ENCODE measurements around the gene ABR.

Gene ABR

DNA sequence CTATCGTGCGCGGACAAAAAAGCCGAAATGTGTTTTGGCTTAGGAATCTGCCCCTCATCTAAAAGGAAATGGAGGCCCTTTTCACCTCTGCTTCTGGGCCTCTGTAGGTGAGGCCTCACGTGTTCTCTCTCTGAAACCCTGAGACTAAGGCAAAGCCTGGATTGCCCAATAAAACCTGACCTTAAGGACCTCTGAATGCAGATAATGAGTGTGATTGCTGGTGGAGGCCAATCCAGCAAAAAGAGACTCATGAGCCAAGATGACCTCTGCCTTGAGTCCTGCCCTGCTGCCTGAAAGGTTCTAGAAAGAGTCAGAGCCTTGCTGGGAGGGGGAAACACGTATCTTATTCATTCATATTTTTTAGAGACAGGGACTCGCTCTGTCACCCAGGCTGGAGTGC is 44.5 kb upstream of the ABR start:
- Histone ChIP-seq H3K4me3 (ENCODE audit: control insufficient read depth in 1 of 7, extremely low read depth in 1 of 7, insufficient read depth in 4 of 7, low read depth in 2 of 7, low read length in 6 of 7) (no peak overlapping the region), H3K4me1 (ENCODE audit: control extremely low read depth in 1 of 4, control insufficient read depth in 4 of 4, insufficient read depth in 4 of 4, low read length in 3 of 4) (peaks cover 0 to 16% (median 15%) of the 10 kb centered on the region in 4 experiments), H3K27me3 (replicated peaks in 2 of 5; ENCODE audit: control insufficient read depth in 4 of 5, insufficient read depth in 5 of 5, low read length in 4 of 5) (peaks cover 0 to 8% (median 0%) of the 10 kb centered on the region in 5 experiments), H3K36me3 (ENCODE audit: control insufficient read depth in 4 of 4, insufficient read depth in 4 of 4, low read length in 3 of 4) (peaks cover 0 to 18% (median 0%) of the 10 kb centered on the region in 4 experiments), H3K9me3 (ENCODE audit: control extremely low read depth in 1 of 5, control insufficient read depth in 4 of 5, insufficient read depth in 2 of 5, low read depth in 1 of 5, low read length in 4 of 5) (peaks cover 0 to 2% (median 0%) of the 10 kb centered on the region in 5 experiments), H3K27ac (ENCODE audit: insufficient read depth in 1 of 2, low read depth in 1 of 2, low read length in 2 of 2, poor library complexity in 1 of 2, severe bottlenecking in 2 of 2) (no peak overlapping the region)
- POLR2A ChIA-PET: no interaction called here
- 83% methylated on average over 5 of the region's 7 CpGs for WGBS (ENCODE audit: insufficient coverage)
- DNase-seq: no peak
- CTCF ChIA-PET: no interaction called here

DNA sequence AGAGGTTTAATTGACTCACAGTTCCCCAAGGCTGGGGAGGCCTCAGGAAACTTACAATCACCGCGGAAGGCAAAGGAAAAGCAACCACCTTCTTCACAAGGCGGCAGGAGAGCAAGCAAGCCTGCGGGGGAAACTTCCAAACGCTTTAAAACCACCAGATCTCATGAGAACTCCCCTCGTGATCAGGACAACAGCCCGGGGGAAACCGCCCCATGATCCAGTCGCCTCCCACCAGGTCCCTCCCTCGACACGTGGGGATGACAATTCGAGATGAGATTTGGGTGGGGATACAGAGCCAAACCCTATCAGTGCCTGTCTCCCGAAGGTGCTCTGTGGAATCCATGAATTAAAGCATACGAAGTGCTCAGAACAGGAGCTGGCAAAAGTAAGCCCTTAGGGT is 43.9 kb upstream of the ABR start:
- ChIA-PET CTCF (no interaction called here), POLR2A (no interaction called here)
- Histone ChIP-seq H3K27ac (ENCODE audit: insufficient read depth in 1 of 2, low read depth in 1 of 2, low read length in 2 of 2, poor library complexity in 1 of 2, severe bottlenecking in 2 of 2) (no peak overlapping the region), H3K4me3 (ENCODE audit: control insufficient read depth in 1 of 7, extremely low read depth in 1 of 7, insufficient read depth in 4 of 7, low read depth in 2 of 7, low read length in 6 of 7) (no peak overlapping the region), H3K27me3 (replicated peaks in 2 of 5; ENCODE audit: control insufficient read depth in 4 of 5, insufficient read depth in 5 of 5, low read length in 4 of 5) (peaks cover 0 to 8% (median 0%) of the 10 kb centered on the region in 5 experiments), H3K9me3 (ENCODE audit: control extremely low read depth in 1 of 5, control insufficient read depth in 4 of 5, insufficient read depth in 2 of 5, low read depth in 1 of 5, low read length in 4 of 5) (peaks cover 0 to 2% (median 0%) of the 10 kb centered on the region in 5 experiments), H3K36me3 (ENCODE audit: control insufficient read depth in 4 of 4, insufficient read depth in 4 of 4, low read length in 3 of 4) (peaks cover 0 to 20% (median 0%) of the 10 kb centered on the region in 4 experiments), H3K4me1 (ENCODE audit: control extremely low read depth in 1 of 4, control insufficient read depth in 4 of 4, insufficient read depth in 4 of 4, low read length in 3 of 4) (peaks cover 0 to 15% (median 11%) of the 10 kb centered on the region in 4 experiments)
- DNase-seq: no peak
- 93% methylated on average over 13 of the region's 14 CpGs for WGBS (ENCODE audit: insufficient coverage)

DNA sequence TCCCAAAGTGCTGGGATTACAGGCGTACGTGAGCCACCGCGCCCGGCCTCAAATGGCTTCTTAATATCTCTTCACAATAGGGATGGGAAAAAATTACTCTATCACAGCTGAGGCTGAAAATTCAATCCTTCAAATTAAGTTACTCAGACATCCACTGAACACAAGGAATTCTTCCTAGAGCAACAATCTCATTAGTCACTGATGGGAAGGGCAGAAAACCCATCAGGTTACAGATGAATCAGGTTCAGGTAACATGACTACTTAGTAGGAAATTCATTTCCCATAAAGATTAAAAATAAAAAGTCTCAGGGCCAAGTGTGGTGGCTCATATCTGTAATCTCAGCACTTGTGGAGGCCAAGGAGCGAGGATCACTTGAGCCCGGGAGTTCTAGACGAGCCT is 42.5 kb upstream of the ABR start:
- H3K4me1 ChIP-seq (ENCODE audit: control extremely low read depth in 1 of 4, control insufficient read depth in 4 of 4, insufficient read depth in 4 of 4, low read length in 3 of 4): peaks cover 0 to 4% (median 0%) of the 10 kb centered on the region in 4 experiments
- H3K27ac ChIP-seq (ENCODE audit: insufficient read depth in 1 of 2, low read depth in 1 of 2, low read length in 2 of 2, poor library complexity in 1 of 2, severe bottlenecking in 2 of 2): no peak overlapping the region
- H3K27me3 ChIP-seq (replicated peaks in 2 of 5; ENCODE audit: control insufficient read depth in 4 of 5, insufficient read depth in 5 of 5, low read length in 4 of 5): peaks cover 0 to under 1% (median 0%) of the 10 kb centered on the region in 5 experiments
- 97% methylated on average over 3 of the region's 8 CpGs for WGBS (ENCODE audit: insufficient coverage)
- peaks cover 0 to 2% (median 0%) of the 10 kb centered on the region in 5 experiments for H3K9me3 ChIP-seq (ENCODE audit: control extremely low read depth in 1 of 5, control insufficient read depth in 4 of 5, insufficient read depth in 2 of 5, low read depth in 1 of 5, low read length in 4 of 5)
- no peak for DNase-seq
- peaks cover 0 to 20% (median 0%) of the 10 kb centered on the region in 4 experiments for H3K36me3 ChIP-seq (ENCODE audit: control insufficient read depth in 4 of 4, insufficient read depth in 4 of 4, low read length in 3 of 4)
- POLR2A ChIA-PET: no interaction called here
- CTCF ChIA-PET: no interaction called here
- H3K4me3 ChIP-seq (ENCODE audit: control insufficient read depth in 1 of 7, extremely low read depth in 1 of 7, insufficient read depth in 4 of 7, low read depth in 2 of 7, low read length in 6 of 7): no peak overlapping the region

DNA sequence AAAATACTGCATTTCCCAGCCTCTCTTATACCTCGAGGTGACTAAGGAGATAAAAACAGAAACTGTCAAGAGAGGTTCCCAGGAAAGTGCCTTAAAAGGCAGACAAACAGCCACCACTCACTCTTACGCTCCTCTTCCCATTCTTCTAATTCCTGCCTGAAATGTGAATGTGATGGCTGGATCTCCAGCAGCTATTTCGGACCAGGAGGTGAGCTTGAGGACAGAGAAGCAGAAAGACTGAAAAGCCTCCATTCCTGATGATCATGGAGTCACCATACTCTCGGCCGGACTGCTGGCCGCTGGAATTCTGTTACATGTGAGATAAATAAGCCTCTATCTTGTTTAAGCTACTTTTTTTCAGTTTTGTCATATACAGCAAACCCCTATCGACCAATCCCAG is 41.4 kb upstream of the ABR start:
- H3K4me3 ChIP-seq (ENCODE audit: control insufficient read depth in 1 of 7, extremely low read depth in 1 of 7, insufficient read depth in 4 of 7, low read depth in 2 of 7, low read length in 6 of 7): no peak overlapping the region
- peaks cover 0 to 3% (median 0%) of the 10 kb centered on the region in 4 experiments for H3K4me1 ChIP-seq (ENCODE audit: control extremely low read depth in 1 of 4, control insufficient read depth in 4 of 4, insufficient read depth in 4 of 4, low read length in 3 of 4)
- no peaks in the 10 kb centered on the region for H3K27me3 ChIP-seq (replicated peaks in 2 of 5; ENCODE audit: control insufficient read depth in 4 of 5, insufficient read depth in 5 of 5, low read length in 4 of 5)
- CTCF ChIA-PET: interaction anchor here (1.3 kb wide), 1 partner anchor 111 kb away, joined by 3 read pairs; no protein-coding TSS in a partner anchor
- 93% methylated on average over 5 of the region's 7 CpGs for WGBS (ENCODE audit: insufficient coverage)
- POLR2A ChIA-PET: no interaction called here
- H3K36me3 ChIP-seq (ENCODE audit: control insufficient read depth in 4 of 4, insufficient read depth in 4 of 4, low read length in 3 of 4): peaks cover 0 to 14% (median 0%) of the 10 kb centered on the region in 4 experiments
- H3K9me3 ChIP-seq (ENCODE audit: control extremely low read depth in 1 of 5, control insufficient read depth in 4 of 5, insufficient read depth in 2 of 5, low read depth in 1 of 5, low read length in 4 of 5): peaks cover 0 to 2% (median 0%) of the 10 kb centered on the region in 5 experiments
- no peak overlapping the region for H3K27ac ChIP-seq (ENCODE audit: insufficient read depth in 1 of 2, low read depth in 1 of 2, low read length in 2 of 2, poor library complexity in 1 of 2, severe bottlenecking in 2 of 2)
- no peak for DNase-seq

DNA sequence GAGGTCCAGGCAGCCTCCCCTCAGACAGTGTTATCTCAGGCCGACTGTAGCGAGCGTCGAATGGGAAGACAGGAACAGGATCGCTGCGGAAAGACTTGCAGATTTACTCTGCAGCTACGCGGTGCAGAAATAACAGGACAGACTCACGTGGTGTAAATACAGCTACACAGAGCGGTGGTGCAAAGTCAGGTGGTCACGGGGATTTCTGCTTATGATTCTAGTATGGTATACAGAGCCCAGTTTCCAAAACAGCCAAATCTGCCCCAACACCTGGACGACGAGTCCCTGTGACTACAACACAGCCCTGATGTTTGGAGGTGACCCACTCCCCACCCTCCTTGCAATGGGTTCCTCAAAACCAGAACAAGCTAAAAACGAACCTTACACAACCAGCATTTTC is 40.6 kb upstream of the ABR start:
- 86% methylated on average over 12 of the region's 14 CpGs for WGBS (ENCODE audit: insufficient coverage)
- CTCF ChIA-PET: interaction anchor here (0.9 to 1.3 kb wide), 2 partner anchors 39 to 112 kb away, joined by 3 read pairs; no protein-coding TSS in a partner anchor
- Histone ChIP-seq H3K4me3 (ENCODE audit: control insufficient read depth in 1 of 7, extremely low read depth in 1 of 7, insufficient read depth in 4 of 7, low read depth in 2 of 7, low read length in 6 of 7) (no peak overlapping the region), H3K27me3 (replicated peaks in 2 of 5; ENCODE audit: control insufficient read depth in 4 of 5, insufficient read depth in 5 of 5, low read length in 4 of 5) (no peaks in the 10 kb centered on the region), H3K4me1 (ENCODE audit: control extremely low read depth in 1 of 4, control insufficient read depth in 4 of 4, insufficient read depth in 4 of 4, low read length in 3 of 4) (peaks cover 0 to 3% (median 0%) of the 10 kb centered on the region in 4 experiments), H3K9me3 (ENCODE audit: control extremely low read depth in 1 of 5, control insufficient read depth in 4 of 5, insufficient read depth in 2 of 5, low read depth in 1 of 5, low read length in 4 of 5) (peaks cover 0 to 2% (median 0%) of the 10 kb centered on the region in 5 experiments), H3K36me3 (ENCODE audit: control insufficient read depth in 4 of 4, insufficient read depth in 4 of 4, low read length in 3 of 4) (peaks cover 0 to 8% (median 0%) of the 10 kb centered on the region in 4 experiments), H3K27ac (ENCODE audit: insufficient read depth in 1 of 2, low read depth in 1 of 2, low read length in 2 of 2, poor library complexity in 1 of 2, severe bottlenecking in 2 of 2) (no peak overlapping the region)
- no peak for DNase-seq
- POLR2A ChIA-PET: no interaction called here

DNA sequence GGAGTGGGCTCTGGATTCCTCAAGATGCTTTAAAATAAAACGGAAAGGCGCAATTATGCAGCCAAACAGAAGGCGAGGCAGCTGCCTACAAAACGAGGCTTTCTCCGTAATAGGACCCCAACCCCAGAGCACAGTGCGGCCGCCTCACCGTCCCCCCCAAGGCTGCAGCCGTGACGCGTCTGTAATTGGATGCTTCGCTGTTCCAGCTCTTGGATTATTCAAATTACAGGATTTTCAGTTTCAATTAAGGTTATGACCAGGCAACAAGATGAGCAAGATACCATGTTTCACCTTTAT is 37.3 kb upstream of the ABR start:
- over 99% methylated on average over 12 of the region's 12 CpGs for WGBS (ENCODE audit: insufficient coverage)
- ChIA-PET POLR2A (interaction anchor here (0.5 to 1.0 kb wide), 2 partner anchors 9 to 11 kb away, joined by 3 read pairs; no protein-coding TSS in a partner anchor), CTCF (interaction anchor here (0.6 to 1.2 kb wide), 2 partner anchors 29 to 120 kb away, joined by 3 read pairs; no protein-coding TSS in a partner anchor)
- Histone ChIP-seq H3K27me3 (replicated peaks in 2 of 5; ENCODE audit: control insufficient read depth in 4 of 5, insufficient read depth in 5 of 5, low read length in 4 of 5) (no peaks in the 10 kb centered on the region), H3K9me3 (ENCODE audit: control extremely low read depth in 1 of 5, control insufficient read depth in 4 of 5, insufficient read depth in 2 of 5, low read depth in 1 of 5, low read length in 4 of 5) (peaks cover 0 to 2% (median 0%) of the 10 kb centered on the region in 5 experiments), H3K4me3 (ENCODE audit: control insufficient read depth in 1 of 7, extremely low read depth in 1 of 7, insufficient read depth in 4 of 7, low read depth in 2 of 7, low read length in 6 of 7) (no peak overlapping the region), H3K4me1 (ENCODE audit: control extremely low read depth in 1 of 4, control insufficient read depth in 4 of 4, insufficient read depth in 4 of 4, low read length in 3 of 4) (peaks cover 0 to 6% (median 0%) of the 10 kb centered on the region in 4 experiments), H3K27ac (ENCODE audit: insufficient read depth in 1 of 2, low read depth in 1 of 2, low read length in 2 of 2, poor library complexity in 1 of 2, severe bottlenecking in 2 of 2) (no peak overlapping the region), H3K36me3 (ENCODE audit: control insufficient read depth in 4 of 4, insufficient read depth in 4 of 4, low read length in 3 of 4) (peaks cover 0 to 8% (median 0%) of the 10 kb centered on the region in 4 experiments)
- DNase-seq: no peak

DNA sequence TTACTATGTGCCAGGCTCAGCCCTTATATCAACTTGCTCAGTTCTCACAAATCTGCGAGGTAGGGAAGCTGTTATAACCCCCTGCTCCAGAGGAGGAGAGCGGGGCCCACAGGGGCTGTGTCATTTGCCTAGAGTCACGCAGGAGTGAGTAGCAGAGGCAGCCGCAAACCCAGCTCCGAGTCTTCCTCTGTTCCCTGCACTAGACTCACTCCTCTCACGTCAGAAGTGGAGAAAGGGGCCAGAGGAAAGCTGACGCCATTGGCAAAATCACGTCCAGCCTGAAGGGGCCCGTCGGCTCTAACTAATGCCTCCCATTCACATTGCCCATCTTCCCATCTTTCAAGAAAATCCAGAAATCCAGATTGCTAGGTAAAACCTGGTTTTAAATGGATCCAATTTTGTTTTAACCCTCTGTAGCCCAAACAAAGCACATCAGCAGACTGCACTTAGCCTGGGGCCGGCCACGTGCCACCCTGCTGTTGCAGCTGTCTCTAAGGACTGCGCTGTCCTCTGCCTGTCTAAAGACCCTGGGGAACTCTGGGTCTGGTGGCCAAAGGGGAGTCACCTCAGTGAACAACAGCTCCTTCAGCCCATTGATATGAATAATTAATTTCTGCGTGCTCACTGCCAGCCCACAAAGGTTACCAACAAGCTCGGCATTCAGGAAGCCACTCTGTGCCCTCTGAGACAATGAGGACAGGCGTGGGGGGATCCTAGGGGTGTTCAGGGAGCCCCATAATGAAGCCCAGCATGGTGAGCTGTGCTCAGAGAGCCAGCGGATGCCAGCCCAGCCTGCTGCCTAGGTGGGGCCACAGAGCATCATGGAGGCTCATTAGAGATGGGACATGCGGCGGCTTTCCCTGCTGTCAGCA is 36.7 kb upstream of the ABR start:
- H3K27me3 ChIP-seq (replicated peaks in 2 of 5; ENCODE audit: control insufficient read depth in 4 of 5, insufficient read depth in 5 of 5, low read length in 4 of 5): no peaks in the 10 kb centered on the region
- H3K4me3 ChIP-seq (ENCODE audit: control insufficient read depth in 1 of 7, extremely low read depth in 1 of 7, insufficient read depth in 4 of 7, low read depth in 2 of 7, low read length in 6 of 7): no peak overlapping the region
- H3K4me1 ChIP-seq (ENCODE audit: control extremely low read depth in 1 of 4, control insufficient read depth in 4 of 4, insufficient read depth in 4 of 4, low read length in 3 of 4): peaks cover 0 to 6% (median 0%) of the 10 kb centered on the region in 4 experiments
- WGBS (ENCODE audit: insufficient coverage): 92% methylated on average over 18 of the region's 19 CpGs
- no peak for DNase-seq
- H3K9me3 ChIP-seq (ENCODE audit: control extremely low read depth in 1 of 5, control insufficient read depth in 4 of 5, insufficient read depth in 2 of 5, low read depth in 1 of 5, low read length in 4 of 5): peaks cover 0 to 2% (median 0%) of the 10 kb centered on the region in 5 experiments
- no peak overlapping the region for H3K27ac ChIP-seq (ENCODE audit: insufficient read depth in 1 of 2, low read depth in 1 of 2, low read length in 2 of 2, poor library complexity in 1 of 2, severe bottlenecking in 2 of 2)
- POLR2A ChIA-PET: interaction anchor here (0.5 to 1.0 kb wide), 2 partner anchors 9 to 10 kb away, joined by 3 read pairs; no protein-coding TSS in a partner anchor
- H3K36me3 ChIP-seq (ENCODE audit: control insufficient read depth in 4 of 4, insufficient read depth in 4 of 4, low read length in 3 of 4): peaks cover 0 to 8% (median 0%) of the 10 kb centered on the region in 4 experiments
- CTCF ChIA-PET: interaction anchor here (1.2 kb wide), 1 partner anchor 29 kb away, joined by 3 read pairs; no protein-coding TSS in a partner anchor
